HEK293T (cell line): ENCODE measurements around the gene RALGAPB.

Experiments
- ARNT ChIP-seq: fragments of 450-650 bp; IDR thresholded peaks from 2 replicates; pipeline ENCODE4 v1.6.1; 2017; ENCODE audit warnings: mild to moderate bottlenecking
- BHLHE40 ChIP-seq: fragments of 450-650 bp; IDR thresholded peaks from 2 replicates; pipeline ENCODE4 v1.6.1; 2016; ENCODE audit warnings: mild to moderate bottlenecking, moderate library complexity, borderline replicate concordance
- CTBP1 ChIP-seq: fragments of 450-650 bp; IDR thresholded peaks from 2 replicates; pipeline ENCODE4 v1.6.1; 2016; ENCODE audit warnings: borderline replicate concordance
- FOXK2 ChIP-seq: fragments of 450-650 bp; IDR thresholded peaks from 2 replicates; pipeline ENCODE4 v1.6.1; 2016; ENCODE audit warnings: mild to moderate bottlenecking
- FOXM1 ChIP-seq: fragments of 450-650 bp; IDR thresholded peaks from 2 replicates; pipeline ENCODE4 v1.6.1; 2017; ENCODE audit warnings: mild to moderate bottlenecking, borderline replicate concordance
- HDGF ChIP-seq: fragments of 450-650 bp; IDR thresholded peaks from 2 replicates; pipeline ENCODE4 v1.6.1; 2017; ENCODE audit warnings: antibody characterized with exemption, borderline replicate concordance
- L3MBTL2 ChIP-seq: fragments of 450-650 bp; conservative IDR thresholded peaks from 2 replicates; pipeline ENCODE4 v1.6.1; 2016; ENCODE audit warnings: mild to moderate bottlenecking
- LEF1 ChIP-seq: fragments of 450-650 bp; IDR thresholded peaks from 2 replicates; pipeline ENCODE4 v1.6.1; 2017; ENCODE audit warnings: mild to moderate bottlenecking, borderline replicate concordance
- SP1 ChIP-seq: fragments of 450-650 bp; IDR thresholded peaks from 2 replicates; pipeline ENCODE4 v1.6.1; 2017
- SUZ12 ChIP-seq: fragments of 450-650 bp; IDR thresholded peaks from 2 replicates; pipeline ENCODE4 v1.6.1; 2016; ENCODE audit warnings: mild to moderate bottlenecking
- TARDBP ChIP-seq: fragments of 450-650 bp; IDR thresholded peaks from 2 replicates; pipeline ENCODE4 v1.6.1; 2016

GRCh38 chr20:38477747-38478146, 5.1 kb downstream of the RALGAPB start:
- TF ChIP-seq BHLHE40 (no peak), LEF1 (no peak), HDGF (no peak), ARNT (no peak), SP1 (no peak), FOXM1 (no peak), L3MBTL2 (no peak), FOXK2 (no peak), CTBP1 (no peak), TARDBP (no peak), SUZ12 (no peak)
